ENCODE results near the gene ARHGEF28.

Gene ARHGEF28

GRCh38 chr5:73922875-73923557 lies 297.0 kb downstream of the ARHGEF28 start:
- Histone ChIP-seq H3K36me3 (peaks cover 12% of the 10 kb centered on the region), H3K4me1 (no peaks in the 10 kb centered on the region), H3K9me3 (no peaks in the 10 kb centered on the region), H3K27me3 (no peaks in the 10 kb centered on the region), H3K4me3 (ENCODE audit: low read depth, low read length) (no peak overlapping the region)
- DNase-seq: peak; percentile 14
- TF ChIP-seq CTCF (IDR thresholded peaks at IDR 0.05; ENCODE audit: low read depth, low read length): no peak

GRCh38 chr5:73928476-73929070 lies 302.6 kb downstream of the ARHGEF28 start:
- H3K36me3 ChIP-seq: no peaks in the 10 kb centered on the region; the same call in 1 of the 2 replicates
- TF ChIP-seq CTCF (IDR thresholded peaks at IDR 0.05; ENCODE audit: low read depth, low read length): no peak
- H3K9me3 ChIP-seq: no peaks in the 10 kb centered on the region
- H3K4me1 ChIP-seq: no peaks in the 10 kb centered on the region
- H3K27me3 ChIP-seq: no peaks in the 10 kb centered on the region
- DNase-seq: no peak
- no peak overlapping the region for H3K4me3 ChIP-seq (ENCODE audit: low read depth, low read length)

GRCh38 chr5:73935719-73936118 lies 309.7 kb downstream of the ARHGEF28 start:
- no peaks in the 10 kb centered on the region for H3K4me1 ChIP-seq
- H3K27me3 ChIP-seq: no peaks in the 10 kb centered on the region
- TF ChIP-seq CTCF (IDR thresholded peaks at IDR 0.05; ENCODE audit: low read depth, low read length): no peak
- no peak for DNase-seq
- H3K4me3 ChIP-seq (ENCODE audit: low read depth, low read length): no peak overlapping the region
- H3K36me3 ChIP-seq: peaks cover 4% of the 10 kb centered on the region
- no peaks in the 10 kb centered on the region for H3K9me3 ChIP-seq

- H3K4me3 ChIP-seq (ENCODE audit: low read depth, low read length): no peak overlapping the region
- no peak for TF ChIP-seq CTCF (IDR thresholded peaks at IDR 0.05; ENCODE audit: low read depth, low read length)
- H3K4me1 ChIP-seq: no peaks in the 10 kb centered on the region
- DNase-seq: no peak
- peaks cover 16% of the 10 kb centered on the region for H3K36me3 ChIP-seq
- H3K9me3 ChIP-seq: no peaks in the 10 kb centered on the region
- H3K27me3 ChIP-seq: no peaks in the 10 kb centered on the region
Observed at GRCh38 chr5:73938280-73938937, 312.4 kb downstream of the ARHGEF28 start.

GRCh38 chr5:73938938-73939320 lies 312.9 kb downstream of the ARHGEF28 start:
- no peak for DNase-seq
- Histone ChIP-seq H3K36me3 (peaks cover 19% of the 10 kb centered on the region), H3K4me3 (ENCODE audit: low read depth, low read length) (no peak overlapping the region), H3K27me3 (no peaks in the 10 kb centered on the region), H3K9me3 (no peaks in the 10 kb centered on the region), H3K4me1 (no peaks in the 10 kb centered on the region)
- no peak for TF ChIP-seq CTCF (IDR thresholded peaks at IDR 0.05; ENCODE audit: low read depth, low read length)

- H3K4me1 ChIP-seq: no peaks in the 10 kb centered on the region
- no peak for DNase-seq
- no peaks in the 10 kb centered on the region for H3K27me3 ChIP-seq
- TF ChIP-seq CTCF (IDR thresholded peaks at IDR 0.05; ENCODE audit: low read depth, low read length): no peak
- H3K36me3 ChIP-seq: peaks cover 19% of the 10 kb centered on the region
- H3K4me3 ChIP-seq (ENCODE audit: low read depth, low read length): no peak overlapping the region
- H3K9me3 ChIP-seq: no peaks in the 10 kb centered on the region
Observed at GRCh38 chr5:73939557-73939956, 313.6 kb downstream of the ARHGEF28 start.

Data from BE2C (cell line).